ENCODE measurements around the gene LEKR1. TPM values are rescaled to one million over a fixed set of nuclear protein-coding genes. Genes with fewer than 3 reads are reported as not detected.

LEKR1 gene
- total RNA-seq, 2 experiments from 2014 or later = 0.16 TPM; not detected in 1

DNA sequence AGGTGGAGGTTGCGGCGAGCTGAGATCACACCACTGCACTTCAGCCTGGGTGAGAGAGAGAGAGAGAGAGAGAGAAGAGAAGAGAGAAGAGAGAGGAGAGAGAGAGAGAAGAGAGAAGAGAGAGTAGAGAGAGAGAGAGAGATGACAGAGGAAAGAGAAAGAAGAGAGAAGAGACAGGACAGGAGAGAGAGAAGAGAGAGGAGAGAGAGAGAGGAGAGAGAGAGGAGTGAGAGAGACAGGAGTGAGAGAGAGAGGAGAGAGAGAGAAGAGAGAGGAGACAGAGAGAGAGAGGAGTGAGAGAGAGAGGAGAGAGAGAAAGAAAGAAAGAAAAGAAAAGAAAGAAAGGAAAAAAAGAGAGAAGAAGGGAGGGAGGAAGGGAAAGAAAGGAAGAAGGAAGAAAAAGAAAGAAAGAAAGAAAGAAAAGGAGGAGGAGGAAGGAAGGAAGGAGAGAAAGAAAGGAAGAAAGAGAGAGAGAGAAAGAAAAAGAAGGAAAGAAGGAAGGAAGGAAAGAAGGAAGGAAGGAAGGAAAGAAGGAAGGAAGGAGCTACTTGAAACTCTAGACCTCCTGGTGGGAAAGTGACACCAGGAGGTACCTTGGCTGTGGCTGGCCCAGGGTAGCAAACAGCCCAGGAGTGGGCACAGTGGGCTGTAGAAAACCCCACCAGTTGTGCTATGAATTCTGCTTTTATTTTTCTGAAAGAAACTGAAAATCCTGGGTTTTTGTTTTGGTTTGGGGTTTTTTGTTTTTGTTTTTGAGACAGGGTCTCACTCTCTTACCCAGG, 245.8 kb downstream of the LEKR1 start:
- Histone ChIP-seq H3K9me2 (ENCODE audit: insufficient read depth, low read length) (no peaks in the 10 kb centered on the region), H3K79me2 (ENCODE audit: insufficient read depth, low read depth, low read length) (no peaks in the 10 kb centered on the region), H2AFZ (ENCODE audit: low read length) (no peak overlapping the region), H3K4me1 (ENCODE audit: insufficient read depth, low read length, poor library complexity, severe bottlenecking) (no peaks in the 10 kb centered on the region), H3K27ac (ENCODE audit: low read depth, low read length, poor library complexity, severe bottlenecking) (no peak overlapping the region), H3K36me3 (ENCODE audit: insufficient read depth, low read length) (no peaks in the 10 kb centered on the region), H4K20me1 (ENCODE audit: insufficient read depth, low read length) (no peaks in the 10 kb centered on the region), H3K9me3 (ENCODE audit: low read length) (no peaks in the 10 kb centered on the region), H3K4me3 (ENCODE audit: low read depth, low read length, poor library complexity, severe bottlenecking) (no peak overlapping the region), H3K4me2 (ENCODE audit: low read length) (no peak overlapping the region)
- TF ChIP-seq, protein P1, sequence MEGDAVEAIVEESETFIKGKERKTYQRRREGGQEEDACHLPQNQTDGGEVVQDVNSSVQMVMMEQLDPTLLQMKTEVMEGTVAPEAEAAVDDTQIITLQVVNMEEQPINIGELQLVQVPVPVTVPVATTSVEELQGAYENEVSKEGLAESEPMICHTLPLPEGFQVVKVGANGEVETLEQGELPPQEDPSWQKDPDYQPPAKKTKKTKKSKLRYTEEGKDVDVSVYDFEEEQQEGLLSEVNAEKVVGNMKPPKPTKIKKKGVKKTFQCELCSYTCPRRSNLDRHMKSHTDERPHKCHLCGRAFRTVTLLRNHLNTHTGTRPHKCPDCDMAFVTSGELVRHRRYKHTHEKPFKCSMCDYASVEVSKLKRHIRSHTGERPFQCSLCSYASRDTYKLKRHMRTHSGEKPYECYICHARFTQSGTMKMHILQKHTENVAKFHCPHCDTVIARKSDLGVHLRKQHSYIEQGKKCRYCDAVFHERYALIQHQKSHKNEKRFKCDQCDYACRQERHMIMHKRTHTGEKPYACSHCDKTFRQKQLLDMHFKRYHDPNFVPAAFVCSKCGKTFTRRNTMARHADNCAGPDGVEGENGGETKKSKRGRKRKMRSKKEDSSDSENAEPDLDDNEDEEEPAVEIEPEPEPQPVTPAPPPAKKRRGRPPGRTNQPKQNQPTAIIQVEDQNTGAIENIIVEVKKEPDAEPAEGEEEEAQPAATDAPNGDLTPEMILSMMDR (conservative IDR thresholded peaks at IDR 0.05; ENCODE audit: low read length) = no peak
- no peak for TF ChIP-seq EZH2phosphoT487 (IDR thresholded peaks at IDR 0.05; ENCODE audit: borderline replicate concordance, low read depth, low read length)
- intact Hi-C loops (cut with micrococcal nuclease; ENCODE audit: unreplicated experiment) = no loop called here
- DNase-seq (ENCODE audit: low spot score) = no peak
- CTCF ChIA-PET (ENCODE audit: unreplicated experiment) = no interaction called here
- BruUV-seq (replicated peaks) = no TSS peak
- POLR2A ChIA-PET = interaction anchor here (0.6 kb wide), 2 partner anchors 17 to 393 kb away, joined by 3 to 4 read pairs; no protein-coding TSS in a partner anchor

DNA sequence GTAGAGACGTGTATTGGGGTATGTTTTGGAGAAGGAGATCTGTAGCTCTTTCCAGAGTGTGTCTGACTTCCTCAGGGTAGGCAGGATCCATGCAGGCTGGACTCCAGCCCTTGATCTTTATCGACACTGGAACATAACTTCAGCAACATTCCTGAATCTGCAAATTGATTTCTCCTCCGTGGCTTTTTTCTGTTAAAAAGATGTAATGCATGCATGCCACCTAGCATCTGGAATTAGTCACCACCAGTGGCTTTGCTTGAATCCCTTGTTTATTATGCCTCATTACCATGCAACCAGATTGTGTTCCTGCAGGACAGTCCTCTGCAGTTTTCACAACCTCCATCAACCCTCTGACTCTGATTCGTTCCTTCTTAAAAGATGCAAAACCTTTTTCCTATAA, 247.7 kb downstream of the LEKR1 start:
- CTCF ChIA-PET (ENCODE audit: unreplicated experiment) = no interaction called here
- no peaks in the 10 kb centered on the region for H4K20me1 ChIP-seq (ENCODE audit: insufficient read depth, low read length)

DNA sequence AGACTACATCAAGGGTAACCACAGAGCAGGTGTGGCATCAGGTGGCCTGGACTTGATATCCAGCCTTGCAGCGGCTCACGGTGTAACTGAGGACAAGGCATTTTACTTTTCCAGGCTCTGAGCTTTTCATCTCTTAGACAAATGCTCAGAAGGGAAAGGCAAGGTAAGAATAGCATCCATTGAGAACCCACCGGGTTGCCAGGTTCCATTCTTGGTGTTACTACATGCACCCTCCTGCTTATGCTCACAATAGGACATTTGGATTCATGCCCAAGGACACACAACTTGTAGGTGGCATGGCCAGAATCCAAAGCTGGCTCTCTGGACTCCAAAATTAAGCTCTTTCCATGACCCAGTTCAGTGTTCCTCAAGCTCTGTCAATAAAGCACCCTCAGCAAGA, 248.3 kb downstream of the LEKR1 start:
- ChIA-PET CTCF (ENCODE audit: unreplicated experiment) (no interaction called here), POLR2A (no interaction called here)
- H3K27ac ChIP-seq (ENCODE audit: low read depth, low read length, poor library complexity, severe bottlenecking) = no peak overlapping the region
- no peaks in the 10 kb centered on the region for H3K9me2 ChIP-seq (ENCODE audit: insufficient read depth, low read length)
- no TSS peak for BruUV-seq (replicated peaks)
- H3K4me3 ChIP-seq (ENCODE audit: low read depth, low read length, poor library complexity, severe bottlenecking) = no peak overlapping the region
- H3K9me3 ChIP-seq (ENCODE audit: low read length) = no peaks in the 10 kb centered on the region
- no peaks in the 10 kb centered on the region for H3K4me1 ChIP-seq (ENCODE audit: insufficient read depth, low read length, poor library complexity, severe bottlenecking)
- no peaks in the 10 kb centered on the region for H3K79me2 ChIP-seq (ENCODE audit: insufficient read depth, low read depth, low read length)
- DNase-seq (ENCODE audit: low spot score) = no peak
- intact Hi-C loops (cut with micrococcal nuclease; ENCODE audit: unreplicated experiment) = no loop called here
- TF ChIP-seq, protein P1 (conservative IDR thresholded peaks at IDR 0.05; ENCODE audit: low read length) = no peak
- TF ChIP-seq EZH2phosphoT487 (IDR thresholded peaks at IDR 0.05; ENCODE audit: borderline replicate concordance, low read depth, low read length) = no peak
- no peak overlapping the region for H3K4me2 ChIP-seq (ENCODE audit: low read length)
- H2AFZ ChIP-seq (ENCODE audit: low read length) = no peak overlapping the region
- H3K36me3 ChIP-seq (ENCODE audit: insufficient read depth, low read length) = no peaks in the 10 kb centered on the region
- H4K20me1 ChIP-seq (ENCODE audit: insufficient read depth, low read length) = no peaks in the 10 kb centered on the region

More for the DNA sequence above, 247.7 kb downstream of the LEKR1 start:
- Histone ChIP-seq H3K79me2 (ENCODE audit: insufficient read depth, low read depth, low read length) (no peaks in the 10 kb centered on the region), H3K9me3 (ENCODE audit: low read length) (no peaks in the 10 kb centered on the region), H3K4me2 (ENCODE audit: low read length) (no peak overlapping the region), H2AFZ (ENCODE audit: low read length) (no peak overlapping the region), H3K27ac (ENCODE audit: low read depth, low read length, poor library complexity, severe bottlenecking) (no peak overlapping the region), H3K4me1 (ENCODE audit: insufficient read depth, low read length, poor library complexity, severe bottlenecking) (no peaks in the 10 kb centered on the region), H3K4me3 (ENCODE audit: low read depth, low read length, poor library complexity, severe bottlenecking) (no peak overlapping the region), H3K36me3 (ENCODE audit: insufficient read depth, low read length) (no peaks in the 10 kb centered on the region), H3K9me2 (ENCODE audit: insufficient read depth, low read length) (no peaks in the 10 kb centered on the region)
- DNase-seq (ENCODE audit: low spot score) = no peak
- no TSS peak for BruUV-seq (replicated peaks)
- POLR2A ChIA-PET = no interaction called here
- no peak for TF ChIP-seq EZH2phosphoT487 (IDR thresholded peaks at IDR 0.05; ENCODE audit: borderline replicate concordance, low read depth, low read length)
- TF ChIP-seq, protein P1 (conservative IDR thresholded peaks at IDR 0.05; ENCODE audit: low read length) = no peak
- intact Hi-C loops (cut with micrococcal nuclease; ENCODE audit: unreplicated experiment) = no loop called here

All from OCI-LY7 (cell line).